Body of pancreas (tissue), 4 donors: ENCODE results near the gene ABCG1. TPM values are rescaled to one million over a fixed set of nuclear protein-coding genes. Genes with fewer than 3 reads are reported as not detected.

Experiments used
- ATAC-seq: fragments of 150-250 bp; one replicate; pipeline ENCODE4 v1.9.1; 2016
- DNase-seq, 4 donors: peaks; one replicate each; pipeline ENCODE4 v3.0.0-alpha.2; 2019
- H3K27ac ChIP-seq, 4 donors: fragments of 200-600 bp; sonication (generic); 1 replicate in 3 of 4; 2 replicates in 1 of 4; pipeline versions ENCODE4 v1.5.1 to v1.6.1; 2016 to 2019; ENCODE audit warnings: mild to moderate bottlenecking in 1 of 4, mixed read lengths in 1 of 4, moderate library complexity in 1 of 4
- H3K27me3 ChIP-seq, 2 donors: fragments of 200-600 bp; sonication (generic); one replicate each; pipeline ENCODE4 v1.6.0; 2016; ENCODE audit warnings: mild to moderate bottlenecking in 1 of 2
- H3K36me3 ChIP-seq, 2 donors: fragments of 200-600 bp; sonication (generic); replicated peaks in 1 of 2; 2 replicates each; pipeline ENCODE4 v1.5.1; 2016; ENCODE audit warnings: low read depth in 2 of 2; ENCODE audit not compliant: insufficient read depth in 1 of 2
- H3K4me1 ChIP-seq: fragments of 200-600 bp; sonication (generic); one replicate; pipeline ENCODE4 v1.6.0; 2016
- H3K4me3 ChIP-seq, 2 donors: fragments of 200-600 bp; sonication (generic); 1 replicate in 1 of 2; 2 replicates in 1 of 2; pipeline ENCODE4 v1.5.1; 2016 to 2019
- H3K9me3 ChIP-seq, 3 donors: fragments of 200-600 bp; sonication (generic); 1 replicate in 2 of 3; 2 replicates in 1 of 3; pipeline ENCODE4 v1.5.1; 2016
- CTCF ChIP-seq, 7 experiments: fragments of 450-650 bp in 4 of 7; fragments of 200-600 bp in 3 of 7; sonication (generic) in 3 of 7; IDR thresholded peaks; one replicate each; pipeline ENCODE4 v1.5.1; 2016 to 2019; ENCODE audit warnings: antibody characterized with exemption in 7 of 7
- POLR2A ChIP-seq, 3 donors: fragments of 450-650 bp; IDR thresholded peaks; one replicate each; pipeline ENCODE4 v1.6.1; 2016; ENCODE audit warnings: antibody characterized with exemption in 3 of 3, mild to moderate bottlenecking in 2 of 3
- WGBS, 2 donors: methylation state at CpG; one replicate each; pipeline ENCODE4 v1.1.5; 2017; 5-methylcytosine and 5-hydroxymethylcytosine counted together
- intact Hi-C: fragments of 100-400 bp; cut with DNase I; formaldehyde crosslinking; loops from one replicate; pipeline ENCODE4 v1.15.1; 2023
- total RNA-seq, 2 donors: library from RNA; depleted of rRNA; stranded (reverse); fragments of >200 nt; gene quantifications; one replicate each; pipeline ENCODE4 v1.1.0, GENCODE V29; 2016

Gene ABCG1
- total RNA-seq, 2 donors from 2014 or later: 7.5 to 7.6 TPM

GRCh38 chr21:42338729-42339715 lies 120.1 kb downstream of the ABCG1 start:
- WGBS, 2 donors: 70 to 75% methylated on average over 12 to 17 of the region's 17 CpGs
- Histone ChIP-seq H3K27me3 (no peaks in the 10 kb centered on the region), H3K4me1 (peaks cover 11% of the 10 kb centered on the region), H3K36me3 (no peaks in the 10 kb centered on the region), H3K9me3 (no peaks in the 10 kb centered on the region), H3K4me3 (no peak overlapping the region), H3K27ac (peak overlapping the region in 3 of 4 donors; percentile 35 to 73 (median 67))
- TF ChIP-seq CTCF (IDR thresholded peaks at IDR 0.05): no peak
- no peak for TF ChIP-seq POLR2A (IDR thresholded peaks at IDR 0.05)
- ATAC-seq: no peak
- intact Hi-C loops: no loop called here
- DNase-seq: no peak

- Histone ChIP-seq H3K4me3 (no peak overlapping the region), H3K27ac (no peak overlapping the region), H3K27me3 (no peaks in the 10 kb centered on the region), H3K36me3 (no peaks in the 10 kb centered on the region), H3K9me3 (no peaks in the 10 kb centered on the region), H3K4me1 (peaks cover 11% of the 10 kb centered on the region)
- no peak for DNase-seq
- TF ChIP-seq CTCF (IDR thresholded peaks at IDR 0.05) (no peak), POLR2A (IDR thresholded peaks at IDR 0.05) (no peak)
- WGBS, 2 donors: 77 to 85% methylated on average over 23 to 24 of the region's 24 CpGs
- intact Hi-C loops: no loop called here
- no peak for ATAC-seq
Observed at GRCh38 chr21:42340187-42341050, 121.5 kb downstream of the ABCG1 start.

GRCh38 chr21:42341776-42342542 lies 123.0 kb downstream of the ABCG1 start:
- TF ChIP-seq CTCF (IDR thresholded peaks at IDR 0.05) (no peak), POLR2A (IDR thresholded peaks at IDR 0.05) (no peak)
- H3K27me3 ChIP-seq: no peaks in the 10 kb centered on the region
- ATAC-seq (no peak), DNase-seq (no peak)
- WGBS, 2 donors: 86 to 90% methylated on average over 15 of the region's 15 CpGs
- H3K9me3 ChIP-seq: no peaks in the 10 kb centered on the region
- H3K27ac ChIP-seq: no peak overlapping the region
- H3K4me1 ChIP-seq: peaks cover 11% of the 10 kb centered on the region
- intact Hi-C loops: no loop called here
- no peak overlapping the region for H3K4me3 ChIP-seq
- H3K36me3 ChIP-seq: no peaks in the 10 kb centered on the region

- no peaks in the 10 kb centered on the region for H3K36me3 ChIP-seq
- intact Hi-C loops: no loop called here
- WGBS, 2 donors: 74 to 76% methylated on average over 9 to 10 of the region's 10 CpGs
Observed at GRCh38 chr21:42343101-42343500, 124.2 kb downstream of the ABCG1 start.

More at GRCh38 chr21:42343101-42343500, 124.2 kb downstream of the ABCG1 start:
- Histone ChIP-seq H3K27me3 (no peaks in the 10 kb centered on the region), H3K27ac (no peak overlapping the region), H3K4me3 (no peak overlapping the region), H3K4me1 (peaks cover 8% of the 10 kb centered on the region), H3K9me3 (no peaks in the 10 kb centered on the region)
- DNase-seq (no peak), ATAC-seq (no peak)
- TF ChIP-seq CTCF (IDR thresholded peaks at IDR 0.05) (no peak), POLR2A (IDR thresholded peaks at IDR 0.05) (no peak)
